ENCODE results near the gene MUSTN1. TPM values are rescaled to one million over a fixed set of nuclear protein-coding genes. Genes with fewer than 3 reads are reported as not detected.

MUSTN1 gene
- total and polyA plus RNA-seq, 2 experiments from 2014 or later: not detected

GRCh38 chr3:52824037-52824436, 10.8 kb downstream of the MUSTN1 start:
- WGBS, 2 experiments (ENCODE audit: low coverage in 1 of 2, low lambda C conversion rate in 2 of 2, missing lambda C conversion rate in 2 of 2): 87 to 97% methylated on average over 8 to 10 of the region's 10 CpGs
- no peak overlapping the region for H2AFZ ChIP-seq
- TF ChIP-seq EZH2 (IDR thresholded peaks at IDR 0.05; ENCODE audit: insufficient read depth, poor library complexity, severe bottlenecking): no peak
- no peak for TF ChIP-seq EZH2phosphoT487 (IDR thresholded peaks at IDR 0.05; ENCODE audit: insufficient read depth, low read depth)

DNA sequence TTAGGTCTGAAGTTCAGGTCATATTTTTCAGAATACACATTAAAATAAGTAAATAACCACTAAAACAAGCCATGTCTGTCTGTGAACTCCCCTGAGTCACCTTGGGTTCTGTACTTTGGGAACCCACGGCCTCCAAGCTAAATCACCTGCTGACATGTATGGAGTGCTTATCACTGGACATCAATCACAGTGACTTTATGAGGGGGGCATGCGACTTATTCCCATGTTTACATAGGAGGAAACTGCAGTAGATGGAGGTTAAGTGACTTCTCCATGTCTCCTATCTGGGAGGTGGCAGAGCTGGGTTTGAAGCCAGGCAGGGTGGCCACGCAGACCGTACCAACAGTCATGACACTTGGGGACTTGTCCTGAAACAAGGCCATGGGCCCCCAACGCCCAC, 12.5 kb downstream of the MUSTN1 start:
- in situ Hi-C loops (cut with MboI): no loop called here

More at GRCh38 chr3:52824037-52824436, 10.8 kb downstream of the MUSTN1 start:
- Histone ChIP-seq H3K4me2 (ENCODE audit: unreplicated experiment) (no peak overlapping the region), H3K9me2 (ENCODE audit: insufficient read depth) (no peaks in the 10 kb centered on the region), H3K4me3 (no peak overlapping the region), H3K9me3 (ENCODE audit: low read depth) (no peaks in the 10 kb centered on the region), H3F3A (ENCODE audit: insufficient read depth) (no peaks in the 10 kb centered on the region), H3K4me1 (ENCODE audit: insufficient read depth) (no peaks in the 10 kb centered on the region), H3K36me3 (ENCODE audit: low read depth) (no peaks in the 10 kb centered on the region), H3K9ac (no peak overlapping the region), H3K79me2 (ENCODE audit: insufficient read depth) (no peaks in the 10 kb centered on the region), H4K20me1 (ENCODE audit: insufficient read depth) (no peaks in the 10 kb centered on the region), H3K27me3 (replicated peaks; ENCODE audit: insufficient read depth) (no peaks in the 10 kb centered on the region), H3K27ac (no peak overlapping the region)
- in situ Hi-C loops (cut with MboI): no loop called here
- DNase-seq: no peak

DNA sequence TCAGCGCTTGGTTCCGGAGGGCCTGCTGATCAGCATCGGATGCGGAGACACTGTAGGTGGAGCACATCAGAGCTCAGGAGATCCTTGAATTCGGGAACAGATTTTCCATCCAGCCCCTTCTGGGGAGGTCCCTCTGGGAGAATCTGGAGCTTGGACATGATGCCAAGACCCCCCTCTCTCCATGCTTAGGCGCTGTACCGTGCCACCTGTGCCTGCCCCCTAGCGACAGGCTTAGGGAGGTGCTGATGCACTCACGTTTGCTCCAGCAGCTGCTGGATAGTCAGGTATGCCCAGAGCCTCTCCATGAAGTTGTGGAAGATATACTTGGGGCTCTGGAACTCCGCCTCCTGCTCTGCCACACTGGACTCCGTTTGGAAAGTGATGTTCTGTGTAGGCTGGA, 14.1 kb downstream of the MUSTN1 start:
- no peak overlapping the region for H3K4me3 ChIP-seq
- H3K9ac ChIP-seq: no peak overlapping the region
- no peaks in the 10 kb centered on the region for H3K36me3 ChIP-seq (ENCODE audit: low read depth)
- H3K9me2 ChIP-seq (ENCODE audit: insufficient read depth): no peaks in the 10 kb centered on the region
- H3K4me2 ChIP-seq (ENCODE audit: unreplicated experiment): no peak overlapping the region
- H3K27ac ChIP-seq: no peak overlapping the region
- H3K4me1 ChIP-seq (ENCODE audit: insufficient read depth): no peaks in the 10 kb centered on the region
- no peaks in the 10 kb centered on the region for H4K20me1 ChIP-seq (ENCODE audit: insufficient read depth)
- no peaks in the 10 kb centered on the region for H3K27me3 ChIP-seq (replicated peaks; ENCODE audit: insufficient read depth)
- TF ChIP-seq EZH2phosphoT487 (IDR thresholded peaks at IDR 0.05; ENCODE audit: insufficient read depth, low read depth) (no peak), EZH2 (IDR thresholded peaks at IDR 0.05; ENCODE audit: insufficient read depth, poor library complexity, severe bottlenecking) (no peak)
- in situ Hi-C loops (cut with MboI): no loop called here
- no peaks in the 10 kb centered on the region for H3K9me3 ChIP-seq (ENCODE audit: low read depth)
- H3K79me2 ChIP-seq (ENCODE audit: insufficient read depth): no peaks in the 10 kb centered on the region
- peak; percentile 50 for DNase-seq
- H2AFZ ChIP-seq: no peak overlapping the region
- no peaks in the 10 kb centered on the region for H3F3A ChIP-seq (ENCODE audit: insufficient read depth)
- 45 to 51% methylated on average over 11 of the region's 11 CpGs for WGBS, 2 experiments (ENCODE audit: low coverage in 1 of 2, low lambda C conversion rate in 2 of 2, missing lambda C conversion rate in 2 of 2)

More for the DNA sequence above, 12.5 kb downstream of the MUSTN1 start:
- H3K9me3 ChIP-seq (ENCODE audit: low read depth): no peaks in the 10 kb centered on the region
- no peak overlapping the region for H2AFZ ChIP-seq
- WGBS, 2 experiments (ENCODE audit: low coverage in 1 of 2, low lambda C conversion rate in 2 of 2, missing lambda C conversion rate in 2 of 2): 85 to 87% methylated on average over 5 of the region's 5 CpGs
- H4K20me1 ChIP-seq (ENCODE audit: insufficient read depth): no peaks in the 10 kb centered on the region
- no peak for DNase-seq
- no peaks in the 10 kb centered on the region for H3F3A ChIP-seq (ENCODE audit: insufficient read depth)
- no peaks in the 10 kb centered on the region for H3K36me3 ChIP-seq (ENCODE audit: low read depth)
- H3K79me2 ChIP-seq (ENCODE audit: insufficient read depth): no peaks in the 10 kb centered on the region
- no peaks in the 10 kb centered on the region for H3K9me2 ChIP-seq (ENCODE audit: insufficient read depth)
- H3K27ac ChIP-seq: no peak overlapping the region
- no peak overlapping the region for H3K4me3 ChIP-seq
- no peak overlapping the region for H3K9ac ChIP-seq
- TF ChIP-seq EZH2phosphoT487 (IDR thresholded peaks at IDR 0.05; ENCODE audit: insufficient read depth, low read depth): no peak
- no peak for TF ChIP-seq EZH2 (IDR thresholded peaks at IDR 0.05; ENCODE audit: insufficient read depth, poor library complexity, severe bottlenecking)
- no peak overlapping the region for H3K4me2 ChIP-seq (ENCODE audit: unreplicated experiment)
- no peaks in the 10 kb centered on the region for H3K4me1 ChIP-seq (ENCODE audit: insufficient read depth)
- H3K27me3 ChIP-seq (replicated peaks; ENCODE audit: insufficient read depth): no peaks in the 10 kb centered on the region

GRCh38 chr3:52819936-52820335, 14.9 kb downstream of the MUSTN1 start:
- DNase-seq: no peak
- in situ Hi-C loops (cut with MboI): no loop called here
- no peaks in the 10 kb centered on the region for H3K27me3 ChIP-seq (replicated peaks; ENCODE audit: insufficient read depth)
- H3K9me3 ChIP-seq (ENCODE audit: low read depth): no peaks in the 10 kb centered on the region
- no peaks in the 10 kb centered on the region for H3K4me1 ChIP-seq (ENCODE audit: insufficient read depth)
- H2AFZ ChIP-seq: no peak overlapping the region
- no peak overlapping the region for H3K9ac ChIP-seq
- H3K79me2 ChIP-seq (ENCODE audit: insufficient read depth): no peaks in the 10 kb centered on the region
- no peak for TF ChIP-seq EZH2phosphoT487 (IDR thresholded peaks at IDR 0.05; ENCODE audit: insufficient read depth, low read depth)
- no peak for TF ChIP-seq EZH2 (IDR thresholded peaks at IDR 0.05; ENCODE audit: insufficient read depth, poor library complexity, severe bottlenecking)
- no peaks in the 10 kb centered on the region for H4K20me1 ChIP-seq (ENCODE audit: insufficient read depth)
- WGBS, 2 experiments (ENCODE audit: low coverage in 1 of 2, low lambda C conversion rate in 2 of 2, missing lambda C conversion rate in 2 of 2): 82 to 90% methylated on average over 2 of the region's 2 CpGs
- no peaks in the 10 kb centered on the region for H3K36me3 ChIP-seq (ENCODE audit: low read depth)
- H3F3A ChIP-seq (ENCODE audit: insufficient read depth): no peaks in the 10 kb centered on the region
- no peak overlapping the region for H3K27ac ChIP-seq
- no peak overlapping the region for H3K4me2 ChIP-seq (ENCODE audit: unreplicated experiment)
- H3K9me2 ChIP-seq (ENCODE audit: insufficient read depth): no peaks in the 10 kb centered on the region
- no peak overlapping the region for H3K4me3 ChIP-seq

- in situ Hi-C loops (cut with MboI): no loop called here
- Histone ChIP-seq H3K4me3 (no peak overlapping the region), H3K9me3 (ENCODE audit: low read depth) (no peaks in the 10 kb centered on the region), H2AFZ (no peak overlapping the region), H4K20me1 (ENCODE audit: insufficient read depth) (no peaks in the 10 kb centered on the region), H3K4me1 (ENCODE audit: insufficient read depth) (no peaks in the 10 kb centered on the region), H3K79me2 (ENCODE audit: insufficient read depth) (no peaks in the 10 kb centered on the region), H3K9me2 (ENCODE audit: insufficient read depth) (no peaks in the 10 kb centered on the region), H3K4me2 (ENCODE audit: unreplicated experiment) (no peak overlapping the region), H3K36me3 (ENCODE audit: low read depth) (no peaks in the 10 kb centered on the region), H3K27ac (no peak overlapping the region), H3K27me3 (replicated peaks; ENCODE audit: insufficient read depth) (no peaks in the 10 kb centered on the region), H3K9ac (no peak overlapping the region), H3F3A (ENCODE audit: insufficient read depth) (no peaks in the 10 kb centered on the region)
- TF ChIP-seq EZH2 (IDR thresholded peaks at IDR 0.05; ENCODE audit: insufficient read depth, poor library complexity, severe bottlenecking) (no peak), EZH2phosphoT487 (IDR thresholded peaks at IDR 0.05; ENCODE audit: insufficient read depth, low read depth) (no peak)
- 88 to 91% methylated on average over 7 of the region's 7 CpGs for WGBS, 2 experiments (ENCODE audit: low coverage in 1 of 2, low lambda C conversion rate in 2 of 2, missing lambda C conversion rate in 2 of 2)
- DNase-seq: no peak
Measured at GRCh38 chr3:52817860-52818259, 17.0 kb downstream of the MUSTN1 start.
